Measurements from ENCODE around the gene TLE4.

Gene TLE4

GRCh38 chr9:79630521-79631403, 59.0 kb downstream of the TLE4 start:
- Histone ChIP-seq H3K14ac (ENCODE audit: low read length) (no peak overlapping the region), H3K36me3 (replicated peaks in 1 of 2; ENCODE audit: control insufficient read depth in 2 of 2, insufficient read depth in 2 of 2, low read length in 2 of 2) (peaks cover 4 to 81% of the 10 kb centered on the region in 2 donors), H2AK5ac (ENCODE audit: low read depth, low read length) (no peak overlapping the region), H4K91ac (ENCODE audit: low read depth, low read length, poor library complexity) (no peak overlapping the region), H3K4me1 (ENCODE audit: control insufficient read depth in 2 of 2, insufficient read depth in 1 of 2, low read depth in 1 of 2, low read length in 2 of 2) (peaks cover 22 to 49% of the 10 kb centered on the region in 2 donors), H3K18ac (ENCODE audit: low read length) (no peak overlapping the region), H3K79me1 (ENCODE audit: low read depth, low read length) (peaks cover under 1% of the 10 kb centered on the region), H4K8ac (ENCODE audit: low read depth, low read length) (no peak overlapping the region), H3K4me2 (ENCODE audit: insufficient read depth, low read length, poor library complexity, severe bottlenecking) (no peak overlapping the region), H3K9me3 (replicated peaks in 1 of 2; ENCODE audit: control insufficient read depth in 2 of 2, insufficient read depth in 1 of 2, low read depth in 1 of 2, low read length in 2 of 2) (peaks cover 0 to 5% of the 10 kb centered on the region in 2 donors), H3K9ac (ENCODE audit: low read depth, low read length, poor library complexity) (no peak overlapping the region), H2BK120ac (ENCODE audit: low read depth, low read length) (no peak overlapping the region), H3K27me3 (ENCODE audit: control insufficient read depth in 3 of 3, insufficient read depth in 3 of 3, low read depth in 1 of 3, low read length in 3 of 3) (no peaks in the 10 kb centered on the region), H2BK12ac (ENCODE audit: low read length) (no peak overlapping the region), H2AFZ (ENCODE audit: low read length) (no peak overlapping the region), H3K23ac (ENCODE audit: low read depth, low read length, poor library complexity) (no peak overlapping the region), H3K4ac (ENCODE audit: low read length) (no peak overlapping the region), H3K4me3 (ENCODE audit: low read length in 2 of 2) (no peak overlapping the region), H2BK15ac (ENCODE audit: low read length) (no peak overlapping the region), H2BK5ac (ENCODE audit: low read length) (no peak overlapping the region), H3K27ac (replicated peaks; ENCODE audit: low read length) (no peak overlapping the region)
- DNase-seq (ENCODE audit: low spot score): no peak
- WGBS, 2 donors (ENCODE audit: extremely low coverage in 2 of 2, insufficient read length in 2 of 2, insufficient replicate concordance in 1 of 2): no CpG with 5 or more reads among the region's 5 CpGs

- H3K9ac ChIP-seq (ENCODE audit: low read depth, low read length, poor library complexity): no peak overlapping the region
- no peak overlapping the region for H2AK5ac ChIP-seq (ENCODE audit: low read depth, low read length)
- H3K36me3 ChIP-seq (replicated peaks in 1 of 2; ENCODE audit: control insufficient read depth in 2 of 2, insufficient read depth in 2 of 2, low read length in 2 of 2): peaks cover 2 to 81% of the 10 kb centered on the region in 2 donors
- H2BK120ac ChIP-seq (ENCODE audit: low read depth, low read length): no peak overlapping the region
- no peak overlapping the region for H3K23ac ChIP-seq (ENCODE audit: low read depth, low read length, poor library complexity)
- no peak for DNase-seq (ENCODE audit: low spot score)
- no peak overlapping the region for H3K4ac ChIP-seq (ENCODE audit: low read length)
- no peak overlapping the region for H3K4me3 ChIP-seq (ENCODE audit: low read length in 2 of 2)
- no peak overlapping the region for H2BK12ac ChIP-seq (ENCODE audit: low read length)
- H2AFZ ChIP-seq (ENCODE audit: low read length): no peak overlapping the region
- H3K18ac ChIP-seq (ENCODE audit: low read length): no peak overlapping the region
- H3K27ac ChIP-seq (replicated peaks; ENCODE audit: low read length): no peak overlapping the region
- H3K4me1 ChIP-seq (ENCODE audit: control insufficient read depth in 2 of 2, insufficient read depth in 1 of 2, low read depth in 1 of 2, low read length in 2 of 2): peaks cover 22 to 52% of the 10 kb centered on the region in 2 donors
- H3K4me2 ChIP-seq (ENCODE audit: insufficient read depth, low read length, poor library complexity, severe bottlenecking): no peak overlapping the region
- H2BK15ac ChIP-seq (ENCODE audit: low read length): no peak overlapping the region
- no peak overlapping the region for H3K14ac ChIP-seq (ENCODE audit: low read length)
- peaks cover 0 to 6% of the 10 kb centered on the region in 2 donors for H3K9me3 ChIP-seq (replicated peaks in 1 of 2; ENCODE audit: control insufficient read depth in 2 of 2, insufficient read depth in 1 of 2, low read depth in 1 of 2, low read length in 2 of 2)
- no CpG with 5 or more reads among the region's 5 CpGs for WGBS, 2 donors (ENCODE audit: extremely low coverage in 2 of 2, insufficient read length in 2 of 2, insufficient replicate concordance in 1 of 2)
- peaks cover 2% of the 10 kb centered on the region for H3K79me1 ChIP-seq (ENCODE audit: low read depth, low read length)
- H4K91ac ChIP-seq (ENCODE audit: low read depth, low read length, poor library complexity): no peak overlapping the region
- no peaks in the 10 kb centered on the region for H3K27me3 ChIP-seq (ENCODE audit: control insufficient read depth in 3 of 3, insufficient read depth in 3 of 3, low read depth in 1 of 3, low read length in 3 of 3)
- no peak overlapping the region for H4K8ac ChIP-seq (ENCODE audit: low read depth, low read length)
- no peak overlapping the region for H2BK5ac ChIP-seq (ENCODE audit: low read length)
Observed at GRCh38 chr9:79632060-79632459, 60.3 kb downstream of the TLE4 start.

- H3K4me3 ChIP-seq (ENCODE audit: low read length in 2 of 2): no peak overlapping the region
- H3K9me3 ChIP-seq (replicated peaks in 1 of 2; ENCODE audit: control insufficient read depth in 2 of 2, insufficient read depth in 1 of 2, low read depth in 1 of 2, low read length in 2 of 2): peaks cover 0 to 6% of the 10 kb centered on the region in 2 donors
- H3K9ac ChIP-seq (ENCODE audit: low read depth, low read length, poor library complexity): no peak overlapping the region
- H3K14ac ChIP-seq (ENCODE audit: low read length): no peak overlapping the region
- DNase-seq (ENCODE audit: low spot score): no peak
- no peak overlapping the region for H3K4ac ChIP-seq (ENCODE audit: low read length)
- H3K4me1 ChIP-seq (ENCODE audit: control insufficient read depth in 2 of 2, insufficient read depth in 1 of 2, low read depth in 1 of 2, low read length in 2 of 2): peaks cover 24 to 49% of the 10 kb centered on the region in 2 donors
- peaks cover 2% of the 10 kb centered on the region for H3K79me1 ChIP-seq (ENCODE audit: low read depth, low read length)
- H2BK15ac ChIP-seq (ENCODE audit: low read length): no peak overlapping the region
- H2AK5ac ChIP-seq (ENCODE audit: low read depth, low read length): no peak overlapping the region
- H3K4me2 ChIP-seq (ENCODE audit: insufficient read depth, low read length, poor library complexity, severe bottlenecking): no peak overlapping the region
- no peak overlapping the region for H2BK120ac ChIP-seq (ENCODE audit: low read depth, low read length)
- peaks cover 3 to 81% of the 10 kb centered on the region in 2 donors for H3K36me3 ChIP-seq (replicated peaks in 1 of 2; ENCODE audit: control insufficient read depth in 2 of 2, insufficient read depth in 2 of 2, low read length in 2 of 2)
- H3K18ac ChIP-seq (ENCODE audit: low read length): no peak overlapping the region
- no peak overlapping the region for H2BK5ac ChIP-seq (ENCODE audit: low read length)
- no peak overlapping the region for H2BK12ac ChIP-seq (ENCODE audit: low read length)
- no CpG with 5 or more reads among the region's 1 CpG for WGBS, 2 donors (ENCODE audit: extremely low coverage in 2 of 2, insufficient read length in 2 of 2, insufficient replicate concordance in 1 of 2)
- no peak overlapping the region for H3K27ac ChIP-seq (replicated peaks; ENCODE audit: low read length)
- no peak overlapping the region for H3K23ac ChIP-seq (ENCODE audit: low read depth, low read length, poor library complexity)
- H3K27me3 ChIP-seq (ENCODE audit: control insufficient read depth in 3 of 3, insufficient read depth in 3 of 3, low read depth in 1 of 3, low read length in 3 of 3): no peaks in the 10 kb centered on the region
- no peak overlapping the region for H2AFZ ChIP-seq (ENCODE audit: low read length)
- no peak overlapping the region for H4K91ac ChIP-seq (ENCODE audit: low read depth, low read length, poor library complexity)
- H4K8ac ChIP-seq (ENCODE audit: low read depth, low read length): no peak overlapping the region
Observed at GRCh38 chr9:79632705-79633104, 60.9 kb downstream of the TLE4 start.

- Histone ChIP-seq H2BK12ac (ENCODE audit: low read length) (no peak overlapping the region), H3K9me3 (replicated peaks in 1 of 2; ENCODE audit: control insufficient read depth in 2 of 2, insufficient read depth in 1 of 2, low read depth in 1 of 2, low read length in 2 of 2) (peaks cover 0 to 6% of the 10 kb centered on the region in 2 donors), H4K91ac (ENCODE audit: low read depth, low read length, poor library complexity) (no peak overlapping the region), H2AK5ac (ENCODE audit: low read depth, low read length) (no peak overlapping the region), H3K36me3 (replicated peaks in 1 of 2; ENCODE audit: control insufficient read depth in 2 of 2, insufficient read depth in 2 of 2, low read length in 2 of 2) (peaks cover 3 to 87% of the 10 kb centered on the region in 2 donors), H3K4me1 (ENCODE audit: control insufficient read depth in 2 of 2, insufficient read depth in 1 of 2, low read depth in 1 of 2, low read length in 2 of 2) (peaks cover 24 to 41% of the 10 kb centered on the region in 2 donors), H4K8ac (ENCODE audit: low read depth, low read length) (no peak overlapping the region), H3K27ac (replicated peaks; ENCODE audit: low read length) (no peak overlapping the region), H3K9ac (ENCODE audit: low read depth, low read length, poor library complexity) (no peak overlapping the region), H3K14ac (ENCODE audit: low read length) (no peak overlapping the region), H2BK15ac (ENCODE audit: low read length) (no peak overlapping the region), H3K4me2 (ENCODE audit: insufficient read depth, low read length, poor library complexity, severe bottlenecking) (no peak overlapping the region), H2BK120ac (ENCODE audit: low read depth, low read length) (no peak overlapping the region), H3K27me3 (ENCODE audit: control insufficient read depth in 3 of 3, insufficient read depth in 3 of 3, low read depth in 1 of 3, low read length in 3 of 3) (no peaks in the 10 kb centered on the region), H3K79me1 (ENCODE audit: low read depth, low read length) (peaks cover 2% of the 10 kb centered on the region), H2BK5ac (ENCODE audit: low read length) (no peak overlapping the region), H3K4me3 (ENCODE audit: low read length in 2 of 2) (no peak overlapping the region), H3K18ac (ENCODE audit: low read length) (no peak overlapping the region), H3K23ac (ENCODE audit: low read depth, low read length, poor library complexity) (no peak overlapping the region), H3K4ac (ENCODE audit: low read length) (no peak overlapping the region), H2AFZ (ENCODE audit: low read length) (no peak overlapping the region)
- no CpG with 5 or more reads among the region's 3 CpGs for WGBS, 2 donors (ENCODE audit: extremely low coverage in 2 of 2, insufficient read length in 2 of 2, insufficient replicate concordance in 1 of 2)
- no peak for DNase-seq (ENCODE audit: low spot score)
Observed at GRCh38 chr9:79633558-79633957, 61.8 kb downstream of the TLE4 start.
